SK-N-SH (cell line): ENCODE results near the gene CD2.

ENCODE experiments used
- CTCF ChIP-seq: fragments of 200-600 bp; sonication (generic); IDR thresholded peaks from 2 replicates; pipeline ENCODE4 v1.6.1; 2017; ENCODE audit warnings: antibody characterized with exemption, mild to moderate bottlenecking, moderate library complexity
- EP300 ChIP-seq, 2 experiments: IDR thresholded peaks; 2 replicates each; pipeline versions ENCODE4 v1.4.0 to v1.6.1; 2012; ENCODE audit warnings: borderline replicate concordance in 1 of 2, low read depth in 1 of 2, low read length in 1 of 2
- GABPA ChIP-seq: IDR thresholded peaks from 2 replicates; pipeline ENCODE4 v1.4.0; 2012; ENCODE audit warnings: low read depth, mild to moderate bottlenecking
- RFX5 ChIP-seq: IDR thresholded peaks from 2 replicates; pipeline ENCODE4 v1.6.1; 2012; ENCODE audit warnings: mild to moderate bottlenecking, improper control_type of control experiment, low read length
- RXRA ChIP-seq: IDR thresholded peaks from 2 replicates; pipeline ENCODE4 v1.4.0; 2012; ENCODE audit warnings: low read depth, mild to moderate bottlenecking, borderline replicate concordance

GRCh38 chr1:116721451-116722007, 32.7 kb upstream of the CD2 start:
- TF ChIP-seq CTCF (no peak), EP300 (IDR thresholded peaks at IDR 0.05; ENCODE audit: borderline replicate concordance in 1 of 2, low read depth in 1 of 2, low read length in 1 of 2) (no peak), RFX5 (no peak), GABPA (no peak), RXRA (no peak)
